ENCODE data around the gene CTBS.

- no peak for TF ChIP-seq CTCF (IDR thresholded peaks at IDR 0.05; ENCODE audit: borderline replicate concordance, extremely low read depth, low read length, poor library complexity, severe bottlenecking)
- no peak for TF ChIP-seq EZH2 (IDR thresholded peaks at IDR 0.05; ENCODE audit: borderline replicate concordance, low read depth, low read length, severe bottlenecking)
Measured at GRCh38 chr1:84509029-84509428, 65.2 kb downstream of the CTBS start.

Measured in DND-41 (cell line).